GM12878 (cell line): Measurements from ENCODE around the gene ODAD4. TPM values are rescaled to one million over a fixed set of nuclear protein-coding genes. Genes with fewer than 3 reads are reported as not detected.

Experiments
- ATAC-seq: fragments of 200-7000 bp; cut with Tn5 transposase; 3 replicates; pipeline ENCODE4 v1.9.1; 2020; ENCODE audit warnings: mild to moderate bottlenecking, moderate library complexity
- BruUV-seq: library from RNA; stranded (reverse); fragments of 400-500 nt; replicated peaks from 2 replicates; lab custom pipeline; 2021; lab: Mats Ljungman, UMichigan
- CTCF ChIA-PET: fragments of 300-600 bp; sonication (Branson Sonifier 250); formaldehyde crosslinking; extraction: SDS; loops from one replicate; lab custom pipeline; 2021; ENCODE audit warnings: inconsistent platforms; lab: Yijun Ruan, JAX
- POLR2A ChIA-PET: fragments of 350-600 bp; formaldehyde crosslinking; extraction: SDS; loops from one replicate; lab custom pipeline; 2021; ENCODE audit warnings: inconsistent platforms; lab: Charles Lee
- RAD21 ChIA-PET: fragments of 300-600 bp; sonication (Branson Sonifier 250); formaldehyde crosslinking; loops from one replicate; lab custom pipeline; 2023; ENCODE audit warnings: antibody characterized with exemption; ENCODE audit not compliant: unreplicated experiment; lab: Charles Lee
- SMC1A ChIA-PET: fragments of 300-600 bp; sonication (Branson Sonifier 250); formaldehyde crosslinking; loops from one replicate; lab custom pipeline; 2023; ENCODE audit not compliant: unreplicated experiment, uncharacterized antibody; lab: Charles Lee
- DNase-seq: peaks from one replicate; pipeline ENCODE4 v3.0.0-alpha.2; 2011; ENCODE audit warnings: low read depth, low spot score
- FAIRE-seq: peaks from 3 replicates; lab custom pipeline; 2011; peaks lifted over from hg19 to GRCh38; lab: Jason Lieb, UNC
- H2AFZ ChIP-seq: 2 replicates; pipeline ENCODE4 v1.6.0; 2011; ENCODE audit warnings: low read depth, low read length, control low read depth; ENCODE audit not compliant: control insufficient read depth
- H3K27ac ChIP-seq: 2 replicates; pipeline ENCODE4 v1.5.1; 2011; ENCODE audit warnings: control low read depth; ENCODE audit not compliant: control insufficient read depth, insufficient read depth
- H3K27me3 ChIP-seq, 2 experiments: replicated peaks in 1 of 2; 2 replicates each; pipeline versions ENCODE4 v1.6.0 to v1.6.1; 2011; ENCODE audit warnings: low read length in 1 of 2; ENCODE audit not compliant: control insufficient read depth in 2 of 2, insufficient read depth in 2 of 2
- H3K36me3 ChIP-seq, 2 experiments: 2 replicates each; pipeline ENCODE4 v1.5.1; 2011; ENCODE audit warnings: low read length in 1 of 2; ENCODE audit not compliant: control insufficient read depth in 2 of 2, insufficient read depth in 2 of 2
- H3K4me1 ChIP-seq: 2 replicates; pipeline ENCODE4 v1.6.1; 2011; ENCODE audit warnings: mild to moderate bottlenecking, low read length, moderate library complexity, mixed read lengths; ENCODE audit not compliant: control insufficient read depth, insufficient read depth
- H3K4me2 ChIP-seq: 2 replicates; pipeline ENCODE4 v1.6.0; 2011; ENCODE audit warnings: control low read depth; ENCODE audit not compliant: control insufficient read depth, insufficient read depth
- H3K4me3 ChIP-seq: fragments of 200-600 bp; sonication (generic); 2 replicates; pipeline ENCODE4 v1.5.1; 2016
- H3K79me2 ChIP-seq: 2 replicates; pipeline ENCODE4 v1.6.0; 2011; ENCODE audit warnings: low read length; ENCODE audit not compliant: control insufficient read depth, insufficient read depth
- H3K9ac ChIP-seq: 2 replicates; pipeline ENCODE4 v1.8.0; 2011; ENCODE audit warnings: low read length, control low read depth, mixed read lengths; ENCODE audit not compliant: control insufficient read depth, insufficient read depth
- H3K9me3 ChIP-seq: replicated peaks from 3 replicates; pipeline ENCODE4 v1.5.1; 2011; ENCODE audit warnings: mild to moderate bottlenecking, low read length; ENCODE audit not compliant: control insufficient read depth, insufficient read depth
- H4K20me1 ChIP-seq: 2 replicates; pipeline ENCODE4 v1.6.0; 2011; ENCODE audit not compliant: control insufficient read depth, insufficient read depth
- CTCF ChIP-seq, 3 experiments: IDR thresholded peaks in 2 of 3; conservative IDR thresholded peaks in 1 of 3; 2 replicates each; pipeline ENCODE4 v1.5.1; 2011; ENCODE audit warnings: low read depth in 3 of 3, low read length in 3 of 3, mild to moderate bottlenecking in 3 of 3, control low read depth in 2 of 3, moderate library complexity in 2 of 3, inconsistent platforms in 1 of 3, mixed read lengths in 1 of 3; ENCODE audit not compliant: control insufficient read depth in 2 of 3, insufficient read depth in 1 of 3; ENCODE audit errors: extremely low read depth in 1 of 3
- E4F1 ChIP-seq: fragments of 450-650 bp; IDR thresholded peaks from 2 replicates; pipeline ENCODE4 v1.6.1; 2018; ENCODE audit warnings: borderline replicate concordance, mild to moderate bottlenecking; ENCODE audit not compliant: partially characterized antibody
- HDAC6 ChIP-seq: fragments of 200-600 bp; sonication (generic); IDR thresholded peaks from one replicate; pipeline ENCODE4 v1.8.0; 2017; ENCODE audit warnings: antibody characterized with exemption; ENCODE audit not compliant: unreplicated experiment
- MAX ChIP-seq: IDR thresholded peaks from 2 replicates; pipeline ENCODE4 v1.6.1; 2012; ENCODE audit warnings: low read depth, low read length, improper control_type of control experiment
- NFIC ChIP-seq: IDR thresholded peaks from 2 replicates; pipeline ENCODE4 v1.6.1; 2012; ENCODE audit warnings: low read depth, mild to moderate bottlenecking, inconsistent platforms, low read length, moderate library complexity
- POLR2A ChIP-seq: IDR thresholded peaks from 2 replicates; pipeline ENCODE4 v1.6.1; 2011; ENCODE audit warnings: low read depth, mild to moderate bottlenecking, low read length
- POU2F2 ChIP-seq: IDR thresholded peaks from 3 replicates; pipeline ENCODE4 v1.6.1; 2011; ENCODE audit warnings: low read depth, mild to moderate bottlenecking, low read length, borderline replicate concordance
- RB1 ChIP-seq: fragments of 450-650 bp; formaldehyde crosslinking; IDR thresholded peaks from 2 replicates; pipeline ENCODE4 v1.6.1; 2017; ENCODE audit warnings: mild to moderate bottlenecking, borderline replicate concordance
- RELB ChIP-seq: fragments of 450-650 bp; IDR thresholded peaks from 2 replicates; pipeline ENCODE4 v1.6.1; 2017; ENCODE audit warnings: low read depth, mild to moderate bottlenecking, moderate library complexity
- SMAD1 ChIP-seq: fragments of 450-650 bp; IDR thresholded peaks from 2 replicates; pipeline ENCODE4 v1.6.1; 2018; ENCODE audit warnings: mild to moderate bottlenecking, low read depth; ENCODE audit not compliant: partially characterized antibody
- ZBTB40 ChIP-seq: fragments of 450-650 bp; IDR thresholded peaks from 2 replicates; pipeline ENCODE4 v1.6.1; 2016; ENCODE audit warnings: mild to moderate bottlenecking, moderate library complexity, borderline replicate concordance
- WGBS: methylation state at CpG from one replicate; pipeline ENCODE4 v1.1.6; 2016; ENCODE audit warnings: low lambda C conversion rate; ENCODE audit not compliant: insufficient replicate concordance, insufficient coverage; ENCODE audit errors: missing lambda C conversion rate; 5-methylcytosine and 5-hydroxymethylcytosine counted together
- in situ Hi-C: fragments of 300-500 bp; cut with MboI; formaldehyde crosslinking; loops from 9 replicates; pipeline ENCODE4 v1.14.3; 2018; ENCODE audit warnings: mixed read lengths
- intact Hi-C: fragments of 100-400 bp; cut with micrococcal nuclease; formaldehyde crosslinking; loops from one replicate; pipeline ENCODE4 v1.14.2; 2022; ENCODE audit not compliant: unreplicated experiment
- polyA plus RNA-seq, 11 experiments: library from polyadenylated mRNA; depleted of rRNA in 4 of 11; unstranded in 6 of 11; stranded (reverse) in 5 of 11; fragments of >200 nt; fragmentation: Nextera tagmentation in 4 of 11; fragmentation: Illumina TruSeq in 1 of 11; extraction: Ambion mirVana in 4 of 11; extraction: Trizol in 1 of 11; gene quantifications; 1 replicate in 1 of 11; 2 replicates in 10 of 11; pipeline versions ENCODE4 v1.2.1 to v1.2.3, GENCODE V29; 2011 to 2016; ENCODE audit warnings: inconsistent platforms in 2 of 11, missing spikeins in 2 of 11, low read depth in 1 of 11
- total RNA-seq, 4 experiments: library from RNA; depleted of rRNA in 3 of 4; stranded (reverse); fragments of >200 nt in 3 of 4; fragmentation: Illumina TruSeq in 1 of 4; extraction: Trizol in 1 of 4; gene quantifications; 2 replicates each; pipeline versions ENCODE4 v1.2.1 to v1.2.3, GENCODE V29; 2013 to 2021

Gene ODAD4
- total and polyA plus RNA-seq, 10 of the 15 experiments (the other 5 are each of a cell fraction or from before 2014, with no cell fraction given), result 0.10 to 0.73 (median 0.35) TPM

- ChIA-PET RAD21 (no interaction called here), POLR2A (interaction anchor here (0.6 to 1.3 kb wide), 4 partner anchors 10 to 1460 kb away, joined by 5 to 7 read pairs (median 5); partner anchors contain the start of gene ACLY), SMC1A (interaction anchor here (1.2 kb wide), 1 partner anchor 9 kb away, joined by 4 read pairs; no protein-coding TSS in a partner anchor), CTCF (no interaction called here)
- DNase-seq (no peak), FAIRE-seq (no peak), ATAC-seq (no peak; the same call in 2 of the 3 replicates)
- Histone ChIP-seq H3K27ac (no peak overlapping the region), H3K9me3 (no peaks in the 10 kb centered on the region), H3K4me1 (no peaks in the 10 kb centered on the region), H3K36me3 (peaks cover 38 to 51% of the 10 kb centered on the region in 2 experiments), H3K4me3 (no peak overlapping the region), H3K27me3 (no peaks in the 10 kb centered on the region), H3K9ac (no peak overlapping the region), H2AFZ (no peak overlapping the region), H3K79me2 (peaks cover 2% of the 10 kb centered on the region; the same call in 1 of the 2 replicates), H4K20me1 (no peaks in the 10 kb centered on the region), H3K4me2 (no peak overlapping the region)
- BruUV-seq, result no TSS peak
- intact Hi-C loops (no loop called here), in situ Hi-C loops (no loop called here)
- 87% methylated on average over 14 of the region's 14 CpGs for whole genome bisulfite sequencing
- TF ChIP-seq POLR2A, result peak; percentile 54; the same call in 1 of the 2 replicates
- no peak for TF ChIP-seq HDAC6
- TF ChIP-seq SMAD1, result no peak
- TF ChIP-seq CTCF (IDR thresholded peaks at IDR 0.05 in 2 of 3, conservative IDR thresholded peaks at IDR 0.05 in 1 of 3; ENCODE audit: control insufficient read depth in 2 of 3, extremely low read depth in 1 of 3, insufficient read depth in 1 of 3, low read depth in 3 of 3, low read length in 3 of 3), result no peak
- TF ChIP-seq POU2F2, result no peak
- TF ChIP-seq RB1, result no peak
- peak; percentile 8 for TF ChIP-seq E4F1
- TF ChIP-seq NFIC, result no peak
- TF ChIP-seq ZBTB40, result no peak
- no peak for TF ChIP-seq MAX
- TF ChIP-seq RELB, result no peak
Measured at GRCh38 chr17:41907633-41908539, 22.5 kb upstream of the ODAD4 start.
